Superior temporal gyrus (tissue), 1 donor: ENCODE results near the gene MACROD1.

Experiments
- DNase-seq: peaks from one replicate; pipeline ENCODE4 v3.0.0-alpha.2; 2016; ENCODE audit errors: extremely low spot score

MACROD1 gene

GRCh38 chr11:63961608-63962412 is 204.1 kb downstream of the MACROD1 start:
- DNase-seq: no peak

- no peak for DNase-seq
Observed at GRCh38 chr11:63958008-63958407, 207.9 kb downstream of the MACROD1 start.

- no peak for DNase-seq
Observed at GRCh38 chr11:63952570-63952969, 213.3 kb downstream of the MACROD1 start.

GRCh38 chr11:63951779-63952536 is 214.0 kb downstream of the MACROD1 start:
- DNase-seq: no peak
